Measurements from ENCODE around the gene ZNF699. TPM values are rescaled to one million over a fixed set of nuclear protein-coding genes. Genes with fewer than 3 reads are reported as not detected.

The ZNF699 gene
- 10 to 100 TPM; 12.7 to 21.5 (median 15.2) TPM for total RNA-seq

- peak within 1 kb of the TSS; percentile 91 to 99 (median 97) for H3K27ac ChIP-seq
- peaks cover 0 to 15% (median 0%) of the 10 kb centered on the region in 3 donors for H3K9me3 ChIP-seq
- ATAC-seq = peak; percentile 98
- H3K27me3 ChIP-seq = no peaks in the 10 kb centered on the region
- H3K4me3 ChIP-seq = peak within 1 kb of the TSS; percentile 84 to 88
- 0 to 1% methylated on average over 12 to 26 of the region's 63 CpGs for WGBS, 2 donors (ENCODE audit: low coverage in 1 of 2)
- peaks cover 0 to 18% of the 10 kb centered on the region in 2 donors for H3K36me3 ChIP-seq
- no peak for TF ChIP-seq CTCF (IDR thresholded peaks at IDR 0.05)
- peak; percentile 81 to 87 for TF ChIP-seq POLR2A (IDR thresholded peaks at IDR 0.05)
- peak; percentile 81 for TF ChIP-seq POLR2AphosphoS5 (IDR thresholded peaks at IDR 0.05)
- peaks cover 0 to 30% (median 0%) of the 10 kb centered on the region in 3 donors for H3K4me1 ChIP-seq
Observed at GRCh38 chr19:9309139-9309973, at the start of gene ZNF699. Gene ZNF699 (minus strand): TSS chr19:9309838. CDS start chr19:9305119, 4,719 bp downstream.

GRCh38 chr19:9354651-9355050, 45.0 kb upstream of the ZNF699 start:
- ATAC-seq = no peak
- Histone ChIP-seq H3K27ac (no peak overlapping the region), H3K9me3 (peaks cover 0 to 100% (median 14%) of the 10 kb centered on the region in 3 donors), H3K36me3 (peaks cover 0 to 97% of the 10 kb centered on the region in 2 donors), H3K27me3 (no peaks in the 10 kb centered on the region), H3K4me3 (no peak overlapping the region), H3K4me1 (no peaks in the 10 kb centered on the region)
- TF ChIP-seq CTCF (IDR thresholded peaks at IDR 0.05) = no peak
- no peak for TF ChIP-seq EP300 (IDR thresholded peaks at IDR 0.05)
- no peak for TF ChIP-seq POLR2A (IDR thresholded peaks at IDR 0.05)
- TF ChIP-seq POLR2AphosphoS5 (IDR thresholded peaks at IDR 0.05) = no peak
- 90% methylated on average over 2 of the region's 2 CpGs; no CpG with 5 or more reads in 1 of the 2 donors for WGBS, 2 donors (ENCODE audit: low coverage in 1 of 2)

- H3K27ac ChIP-seq = no peak overlapping the region
Observed at GRCh38 chr19:9353011-9353410, 43.4 kb upstream of the ZNF699 start.

GRCh38 chr19:9352505-9352904, 42.9 kb upstream of the ZNF699 start:
- no peaks in the 10 kb centered on the region for H3K27me3 ChIP-seq
- peaks cover 0 to 95% of the 10 kb centered on the region in 2 donors for H3K36me3 ChIP-seq
- H3K9me3 ChIP-seq = peaks cover 0 to 100% (median 15%) of the 10 kb centered on the region in 3 donors
- 83 to 100% methylated on average over 2 of the region's 2 CpGs for WGBS, 2 donors (ENCODE audit: low coverage in 1 of 2)
- H3K4me3 ChIP-seq = no peak overlapping the region
- ATAC-seq = no peak
- no peaks in the 10 kb centered on the region for H3K4me1 ChIP-seq
- TF ChIP-seq POLR2A (IDR thresholded peaks at IDR 0.05) (no peak), CTCF (IDR thresholded peaks at IDR 0.05) (no peak), POLR2AphosphoS5 (IDR thresholded peaks at IDR 0.05) (no peak), EP300 (IDR thresholded peaks at IDR 0.05) (no peak)
- no peak overlapping the region for H3K27ac ChIP-seq

More at GRCh38 chr19:9353011-9353410, 43.4 kb upstream of the ZNF699 start:
- Histone ChIP-seq H3K27me3 (no peaks in the 10 kb centered on the region), H3K4me3 (no peak overlapping the region), H3K4me1 (no peaks in the 10 kb centered on the region), H3K36me3 (peaks cover 0 to 96% of the 10 kb centered on the region in 2 donors), H3K9me3 (peaks cover 0 to 100% (median 15%) of the 10 kb centered on the region in 3 donors)
- no peak for TF ChIP-seq CTCF (IDR thresholded peaks at IDR 0.05)
- no peak for TF ChIP-seq EP300 (IDR thresholded peaks at IDR 0.05)
- TF ChIP-seq POLR2AphosphoS5 (IDR thresholded peaks at IDR 0.05) = no peak
- TF ChIP-seq POLR2A (IDR thresholded peaks at IDR 0.05) = no peak
- no peak for ATAC-seq

- peaks cover 0 to 95% of the 10 kb centered on the region in 2 donors for H3K36me3 ChIP-seq
- no peak overlapping the region for H3K4me3 ChIP-seq
- H3K4me1 ChIP-seq = no peaks in the 10 kb centered on the region
- ATAC-seq = no peak
- H3K9me3 ChIP-seq = peaks cover 8 to 100% (median 9%) of the 10 kb centered on the region in 3 donors
- H3K27ac ChIP-seq = no peak overlapping the region
- 97 to 98% methylated on average over 7 to 15 of the region's 22 CpGs for WGBS, 2 donors (ENCODE audit: low coverage in 1 of 2)
- TF ChIP-seq EP300 (IDR thresholded peaks at IDR 0.05) (no peak), POLR2A (IDR thresholded peaks at IDR 0.05) (no peak), CTCF (IDR thresholded peaks at IDR 0.05) (no peak), POLR2AphosphoS5 (IDR thresholded peaks at IDR 0.05) (no peak)
- no peaks in the 10 kb centered on the region for H3K27me3 ChIP-seq
Observed at GRCh38 chr19:9348671-9349070, 39.0 kb upstream of the ZNF699 start.
